ENCODE measurements around the gene PTK7. TPM values are rescaled to one million over a fixed set of nuclear protein-coding genes. Genes with fewer than 3 reads are reported as not detected.

PTK7 gene
- total and polyA plus RNA-seq, 2 donors (not counting 3 experiments of a cell fraction or from before 2014, with no cell fraction given) = 41.9 to 65.6 TPM

DNA sequence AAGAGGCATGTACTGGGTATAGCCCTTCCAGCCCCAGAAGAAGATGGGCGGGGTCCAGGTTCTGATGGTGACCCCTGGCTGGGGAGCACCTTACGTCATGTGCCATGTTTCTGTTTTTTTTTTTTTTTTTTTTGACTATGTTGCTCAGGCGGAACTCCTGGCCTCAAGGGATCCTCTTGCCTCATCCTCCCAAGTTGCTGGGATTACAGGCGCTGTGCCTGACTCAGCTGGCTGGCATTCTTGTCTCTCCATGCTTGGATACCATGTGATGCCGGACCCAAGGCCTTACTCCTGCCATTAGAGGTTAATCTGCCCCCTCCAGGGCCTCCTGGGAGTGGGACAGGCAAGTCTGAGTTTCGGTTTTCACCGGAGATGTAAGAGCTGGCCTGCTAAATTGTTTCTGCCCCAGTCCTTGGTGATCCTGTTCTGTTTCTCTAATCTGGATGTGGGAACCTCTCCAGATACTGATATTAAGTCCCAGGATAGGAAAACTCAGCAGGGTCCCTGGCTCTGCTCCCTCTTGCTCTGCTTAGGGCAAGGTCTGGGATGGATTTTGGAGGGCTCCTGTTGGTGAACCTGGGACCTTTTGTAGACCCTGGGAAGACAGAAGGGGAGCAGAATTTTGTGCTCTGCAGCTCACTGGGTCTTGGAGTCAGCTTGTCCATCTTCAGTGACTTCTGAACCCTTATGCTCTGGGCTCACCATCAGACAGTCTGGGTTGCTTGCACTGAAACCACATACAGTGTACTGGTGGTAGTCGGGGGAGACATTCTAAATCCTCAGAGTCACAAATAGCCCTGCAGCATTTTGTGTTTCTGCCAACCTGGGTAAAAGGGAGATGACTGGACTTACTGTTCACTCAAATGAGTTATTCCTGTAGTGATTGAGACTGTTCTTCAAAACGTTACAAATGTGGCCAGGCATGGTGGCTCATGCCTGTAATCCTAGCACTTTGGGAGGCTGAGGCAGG is 45.1 kb downstream of the PTK7 start:
- H3K27me3 ChIP-seq (ENCODE audit: control insufficient read depth in 2 of 2, insufficient read depth in 2 of 2, low read length in 2 of 2) = no peaks in the 10 kb centered on the region
- H3K36me3 ChIP-seq (ENCODE audit: control insufficient read depth in 2 of 2, extremely low read depth in 1 of 2, insufficient read depth in 2 of 2, low read length in 2 of 2) = no peaks in the 10 kb centered on the region
- CTCF ChIA-PET = interaction anchor here (0.7 kb wide), 1 partner anchor 8 kb away, joined by 3 read pairs; no protein-coding TSS in a partner anchor
- intact Hi-C loops (cut with micrococcal nuclease) (no loop called here), dilution Hi-C loops (cut with MboI; ENCODE audit: extremely low pct_ligation_motif_present, low sequenced_read_pairs) (no loop called here)
- no peak overlapping the region for H2AFZ ChIP-seq (ENCODE audit: low read depth, low read length)
- no peaks in the 10 kb centered on the region for H3K4me1 ChIP-seq (ENCODE audit: control insufficient read depth, extremely low read depth, insufficient read depth, low read length)
- H3K79me2 ChIP-seq (ENCODE audit: control insufficient read depth, insufficient read depth, low read length) = no peaks in the 10 kb centered on the region
- BruUV-seq (replicated peaks) = no TSS peak
- POLR2A ChIA-PET = no interaction called here
- H3K4me2 ChIP-seq (ENCODE audit: insufficient read depth, low read length) = no peak overlapping the region
- DNase-seq (ENCODE audit: low read depth, low spot score) = no peak
- no peaks in the 10 kb centered on the region for H3K9me3 ChIP-seq (replicated peaks; ENCODE audit: control insufficient read depth, insufficient read depth, low read length)
- no peak overlapping the region for H3K4me3 ChIP-seq (replicated peaks in 1 of 3; ENCODE audit: insufficient read depth in 1 of 3, low read depth in 1 of 3, low read length in 3 of 3)
- FAIRE-seq = no peak
- no peaks in the 10 kb centered on the region for H3K9me1 ChIP-seq (replicated peaks; ENCODE audit: control insufficient read depth, extremely low read depth, insufficient read depth, low read length)
- TF ChIP-seq GATA2 (IDR thresholded peaks at IDR 0.05; ENCODE audit: insufficient read depth, insufficient read length, low read depth, low read length) (no peak), MYC (IDR thresholded peaks at IDR 0.05; ENCODE audit: low read depth, low read length) (no peak), JUN (IDR thresholded peaks at IDR 0.05; ENCODE audit: borderline replicate concordance, insufficient read depth, insufficient read length, low read depth) (no peak), POLR2A (IDR thresholded peaks at IDR 0.05; ENCODE audit: low read depth, low read length) (no peak), EZH2 (IDR thresholded peaks at IDR 0.05; ENCODE audit: borderline replicate concordance, low read depth, low read length, severe bottlenecking) (no peak)
- TF ChIP-seq, protein P1, sequence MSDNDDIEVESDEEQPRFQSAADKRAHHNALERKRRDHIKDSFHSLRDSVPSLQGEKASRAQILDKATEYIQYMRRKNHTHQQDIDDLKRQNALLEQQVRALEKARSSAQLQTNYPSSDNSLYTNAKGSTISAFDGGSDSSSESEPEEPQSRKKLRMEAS (IDR thresholded peaks at IDR 0.05; ENCODE audit: insufficient read depth, insufficient read length) = no peak
- no peak overlapping the region for H3K9ac ChIP-seq (replicated peaks; ENCODE audit: extremely low read depth, insufficient read depth, low read length)
- H3K27ac ChIP-seq (ENCODE audit: insufficient read depth, low read depth, low read length) = no peak overlapping the region
- no peaks in the 10 kb centered on the region for H4K20me1 ChIP-seq (replicated peaks; ENCODE audit: control insufficient read depth, extremely low read depth, insufficient read depth, low read length)

DNA sequence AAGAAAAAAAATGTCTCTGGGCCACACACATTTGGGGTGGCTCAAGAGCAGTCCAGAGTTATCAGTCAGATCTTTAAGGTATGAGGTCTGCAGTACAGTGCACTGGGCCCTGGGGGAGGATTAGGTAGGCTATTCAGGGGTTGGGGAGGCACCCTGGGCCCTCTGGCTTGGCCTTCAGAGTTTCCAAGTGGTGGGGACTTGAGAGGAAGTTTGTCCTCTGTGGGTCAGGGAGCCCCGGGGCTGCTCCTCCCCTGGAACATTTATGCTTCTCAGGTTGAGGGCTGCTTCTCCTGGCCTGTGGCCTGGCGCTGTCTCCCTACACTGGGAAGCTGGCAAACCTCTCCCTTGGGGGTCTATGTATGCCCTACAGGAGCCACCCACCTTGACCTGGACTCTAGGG is 46.0 kb downstream of the PTK7 start:
- Histone ChIP-seq H2AFZ (ENCODE audit: low read depth, low read length) (no peak overlapping the region), H3K27ac (ENCODE audit: insufficient read depth, low read depth, low read length) (no peak overlapping the region), H3K4me3 (replicated peaks in 1 of 3; ENCODE audit: insufficient read depth in 1 of 3, low read depth in 1 of 3, low read length in 3 of 3) (no peak overlapping the region), H3K79me2 (ENCODE audit: control insufficient read depth, insufficient read depth, low read length) (no peaks in the 10 kb centered on the region), H3K4me2 (ENCODE audit: insufficient read depth, low read length) (no peak overlapping the region), H3K9me3 (replicated peaks; ENCODE audit: control insufficient read depth, insufficient read depth, low read length) (no peaks in the 10 kb centered on the region), H3K9ac (replicated peaks; ENCODE audit: extremely low read depth, insufficient read depth, low read length) (no peak overlapping the region), H3K36me3 (ENCODE audit: control insufficient read depth in 2 of 2, extremely low read depth in 1 of 2, insufficient read depth in 2 of 2, low read length in 2 of 2) (no peaks in the 10 kb centered on the region), H3K4me1 (ENCODE audit: control insufficient read depth, extremely low read depth, insufficient read depth, low read length) (no peaks in the 10 kb centered on the region), H3K27me3 (ENCODE audit: control insufficient read depth in 2 of 2, insufficient read depth in 2 of 2, low read length in 2 of 2) (no peaks in the 10 kb centered on the region), H3K9me1 (replicated peaks; ENCODE audit: control insufficient read depth, extremely low read depth, insufficient read depth, low read length) (no peaks in the 10 kb centered on the region), H4K20me1 (replicated peaks; ENCODE audit: control insufficient read depth, extremely low read depth, insufficient read depth, low read length) (no peaks in the 10 kb centered on the region)
- intact Hi-C loops (cut with micrococcal nuclease) (no loop called here), dilution Hi-C loops (cut with MboI; ENCODE audit: extremely low pct_ligation_motif_present, low sequenced_read_pairs) (no loop called here)
- TF ChIP-seq POLR2A (IDR thresholded peaks at IDR 0.05; ENCODE audit: low read depth, low read length) (no peak), FOS (IDR thresholded peaks at IDR 0.05; ENCODE audit: borderline replicate concordance, insufficient read depth, low read length) (no peak), MYC (IDR thresholded peaks at IDR 0.05; ENCODE audit: low read depth, low read length) (no peak), POLR2AphosphoS5 (IDR thresholded peaks at IDR 0.05; ENCODE audit: insufficient read depth, low read depth, low read length) (no peak), EZH2 (IDR thresholded peaks at IDR 0.05; ENCODE audit: borderline replicate concordance, low read depth, low read length, severe bottlenecking) (no peak), JUN (IDR thresholded peaks at IDR 0.05; ENCODE audit: borderline replicate concordance, insufficient read depth, insufficient read length, low read depth) (no peak), GATA2 (IDR thresholded peaks at IDR 0.05; ENCODE audit: insufficient read depth, insufficient read length, low read depth, low read length) (no peak)
- TF ChIP-seq, protein P2, sequence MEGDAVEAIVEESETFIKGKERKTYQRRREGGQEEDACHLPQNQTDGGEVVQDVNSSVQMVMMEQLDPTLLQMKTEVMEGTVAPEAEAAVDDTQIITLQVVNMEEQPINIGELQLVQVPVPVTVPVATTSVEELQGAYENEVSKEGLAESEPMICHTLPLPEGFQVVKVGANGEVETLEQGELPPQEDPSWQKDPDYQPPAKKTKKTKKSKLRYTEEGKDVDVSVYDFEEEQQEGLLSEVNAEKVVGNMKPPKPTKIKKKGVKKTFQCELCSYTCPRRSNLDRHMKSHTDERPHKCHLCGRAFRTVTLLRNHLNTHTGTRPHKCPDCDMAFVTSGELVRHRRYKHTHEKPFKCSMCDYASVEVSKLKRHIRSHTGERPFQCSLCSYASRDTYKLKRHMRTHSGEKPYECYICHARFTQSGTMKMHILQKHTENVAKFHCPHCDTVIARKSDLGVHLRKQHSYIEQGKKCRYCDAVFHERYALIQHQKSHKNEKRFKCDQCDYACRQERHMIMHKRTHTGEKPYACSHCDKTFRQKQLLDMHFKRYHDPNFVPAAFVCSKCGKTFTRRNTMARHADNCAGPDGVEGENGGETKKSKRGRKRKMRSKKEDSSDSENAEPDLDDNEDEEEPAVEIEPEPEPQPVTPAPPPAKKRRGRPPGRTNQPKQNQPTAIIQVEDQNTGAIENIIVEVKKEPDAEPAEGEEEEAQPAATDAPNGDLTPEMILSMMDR (IDR thresholded peaks at IDR 0.05; ENCODE audit: extremely low read depth in 1 of 2, insufficient read depth in 1 of 2, low read depth in 1 of 2, low read length in 2 of 2) = no peak
- TF ChIP-seq, protein P1 (IDR thresholded peaks at IDR 0.05; ENCODE audit: insufficient read depth, insufficient read length) = no peak
- FAIRE-seq (no peak), DNase-seq (ENCODE audit: low read depth, low spot score) (no peak)
- ChIA-PET POLR2A (no interaction called here), CTCF (no interaction called here)
- BruUV-seq (replicated peaks) = no TSS peak
